Measurements from ENCODE around the gene ZNF891.

Gene ZNF891

DNA sequence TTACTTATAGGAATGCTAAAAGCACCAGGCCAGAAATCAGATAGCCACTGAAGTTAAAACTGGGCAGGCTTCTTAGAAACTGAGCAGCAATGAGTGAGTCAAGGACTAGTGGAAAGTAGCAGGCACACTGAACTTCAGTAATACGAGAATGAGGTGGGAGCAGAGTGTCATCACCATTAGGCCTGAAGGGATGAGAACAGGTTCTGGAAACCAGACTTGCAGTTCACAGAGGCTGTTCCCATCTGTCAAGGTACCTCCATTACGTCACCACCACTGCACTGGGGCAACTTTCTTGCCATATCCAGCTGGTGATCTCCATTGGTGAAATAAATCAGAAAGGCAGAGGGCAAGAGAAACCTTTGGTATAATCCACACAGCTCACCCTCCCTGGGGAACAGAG lies 15.9 kb upstream of the ZNF891 start:
- H3K9me3 Mint-ChIP-seq, result peaks cover 98% of the 10 kb centered on the region
- H3K27ac Mint-ChIP-seq, result no peak overlapping the region
- no peak overlapping the region for H3K4me3 Mint-ChIP-seq
- no peak for DNase-seq
- peaks cover 100% of the 10 kb centered on the region for H3K36me3 Mint-ChIP-seq (ENCODE audit: low read depth)
- no peak for TF ChIP-seq CTCF (IDR thresholded peaks at IDR 0.05)
- no peaks in the 10 kb centered on the region for H3K4me1 Mint-ChIP-seq
- peaks cover 8% of the 10 kb centered on the region for H3K27me3 Mint-ChIP-seq (ENCODE audit: low read depth, poor library complexity)

DNA sequence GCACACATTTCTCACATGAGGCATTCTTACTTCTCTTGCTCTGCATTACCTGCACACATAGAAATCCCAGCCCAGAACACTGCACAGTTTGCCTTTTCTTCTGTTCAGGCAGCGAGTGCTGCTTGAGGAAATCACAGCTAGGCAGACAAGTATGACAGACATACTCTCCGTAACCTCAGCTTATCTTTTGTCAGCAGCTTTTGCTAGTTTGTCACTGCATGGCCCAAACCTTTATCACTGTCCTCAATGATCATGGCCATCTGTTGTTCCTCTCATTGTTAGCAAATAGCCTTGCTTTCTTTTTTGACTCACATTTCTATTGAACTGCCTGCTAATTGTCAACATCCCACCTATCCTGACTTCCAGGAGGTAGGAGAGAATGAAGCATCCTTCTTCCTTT lies 5.7 kb upstream of the ZNF891 start:
- H3K4me3 Mint-ChIP-seq, result no peak overlapping the region
- no peak for DNase-seq
- no peak overlapping the region for H3K27ac Mint-ChIP-seq
- H3K4me1 Mint-ChIP-seq, result peaks cover 10% of the 10 kb centered on the region
- TF ChIP-seq CTCF (IDR thresholded peaks at IDR 0.05), result no peak
- peaks cover 100% of the 10 kb centered on the region for H3K36me3 Mint-ChIP-seq (ENCODE audit: low read depth)
- peaks cover 8% of the 10 kb centered on the region for H3K27me3 Mint-ChIP-seq (ENCODE audit: low read depth, poor library complexity)
- H3K9me3 Mint-ChIP-seq, result peaks cover 100% of the 10 kb centered on the region

- H3K9me3 Mint-ChIP-seq, result peaks cover 100% of the 10 kb centered on the region
- H3K36me3 Mint-ChIP-seq (ENCODE audit: low read depth), result peaks cover 100% of the 10 kb centered on the region
- peaks cover 14% of the 10 kb centered on the region for H3K4me1 Mint-ChIP-seq
- no peak for TF ChIP-seq CTCF (IDR thresholded peaks at IDR 0.05)
- H3K27ac Mint-ChIP-seq, result peak overlapping the region; percentile 100
- H3K4me3 Mint-ChIP-seq, result peak overlapping the region; percentile 98
- H3K27me3 Mint-ChIP-seq (ENCODE audit: low read depth, poor library complexity), result peaks cover 7% of the 10 kb centered on the region
- DNase-seq, result peak; percentile 36
These were observed 694 bp upstream of the ZNF891 start for GRCh38 chr12:133130808-133131128.

- no peak for TF ChIP-seq CTCF (IDR thresholded peaks at IDR 0.05)
- Mint-ChIP-seq H3K9me3 (peaks cover 100% of the 10 kb centered on the region), H3K36me3 (ENCODE audit: low read depth) (peaks cover 100% of the 10 kb centered on the region), H3K27ac (no peak overlapping the region), H3K4me1 (peaks cover 14% of the 10 kb centered on the region), H3K4me3 (peak overlapping the region; percentile 98), H3K27me3 (ENCODE audit: low read depth, poor library complexity) (peaks cover 6% of the 10 kb centered on the region)
- DNase-seq, result peak; percentile 6
These were observed 571 bp downstream of the ZNF891 start for GRCh38 chr12:133129368-133130037.

DNA sequence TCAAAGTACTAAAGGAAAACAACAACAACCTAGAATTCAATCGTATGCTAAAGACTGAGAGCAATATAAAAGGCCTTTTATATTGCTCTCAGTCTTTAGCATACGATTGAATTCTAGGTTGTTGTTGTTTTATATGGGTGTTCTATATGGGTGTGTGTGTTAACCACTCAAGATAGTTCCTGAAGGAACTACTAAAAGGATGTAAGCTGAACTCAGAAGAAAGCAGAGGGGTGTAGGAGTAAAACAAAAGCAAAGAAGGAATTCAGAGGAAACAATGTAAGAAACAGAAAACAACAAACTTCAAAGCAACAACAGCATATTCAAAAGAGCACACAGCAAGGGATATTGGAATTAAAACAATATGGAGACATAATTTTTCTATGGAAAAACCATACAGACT lies 5.4 kb downstream of the ZNF891 start:
- Mint-ChIP-seq H3K27ac (no peak overlapping the region), H3K27me3 (ENCODE audit: low read depth, poor library complexity) (peaks cover 6% of the 10 kb centered on the region), H3K36me3 (ENCODE audit: low read depth) (peaks cover 100% of the 10 kb centered on the region), H3K4me3 (no peak overlapping the region), H3K9me3 (peaks cover 100% of the 10 kb centered on the region), H3K4me1 (no peaks in the 10 kb centered on the region)
- no peak for TF ChIP-seq CTCF (IDR thresholded peaks at IDR 0.05)
- no peak for DNase-seq

Data from nephron progenitor cell (in vitro differentiated cells).